Amniotic stem cell (primary cell): Measurements from ENCODE around the gene ZNF488.
A peak's percentile ranks its signal among the peaks of the same experiment; 100 is the strongest.
"Not testable (repeated sequence)": the region's sequence is repeated elsewhere in the genome, so short reads cannot be mapped to it uniquely, and the experiment has no call there.

ENCODE experiments used
- DNase-seq: peaks from one replicate; lab custom pipeline; 2025; lab: John Stamatoyannopoulos, UW

ZNF488 gene, protein sequence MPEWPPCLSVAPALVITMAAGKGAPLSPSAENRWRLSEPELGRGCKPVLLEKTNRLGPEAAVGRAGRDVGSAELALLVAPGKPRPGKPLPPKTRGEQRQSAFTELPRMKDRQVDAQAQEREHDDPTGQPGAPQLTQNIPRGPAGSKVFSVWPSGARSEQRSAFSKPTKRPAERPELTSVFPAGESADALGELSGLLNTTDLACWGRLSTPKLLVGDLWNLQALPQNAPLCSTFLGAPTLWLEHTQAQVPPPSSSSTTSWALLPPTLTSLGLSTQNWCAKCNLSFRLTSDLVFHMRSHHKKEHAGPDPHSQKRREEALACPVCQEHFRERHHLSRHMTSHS

DNA sequence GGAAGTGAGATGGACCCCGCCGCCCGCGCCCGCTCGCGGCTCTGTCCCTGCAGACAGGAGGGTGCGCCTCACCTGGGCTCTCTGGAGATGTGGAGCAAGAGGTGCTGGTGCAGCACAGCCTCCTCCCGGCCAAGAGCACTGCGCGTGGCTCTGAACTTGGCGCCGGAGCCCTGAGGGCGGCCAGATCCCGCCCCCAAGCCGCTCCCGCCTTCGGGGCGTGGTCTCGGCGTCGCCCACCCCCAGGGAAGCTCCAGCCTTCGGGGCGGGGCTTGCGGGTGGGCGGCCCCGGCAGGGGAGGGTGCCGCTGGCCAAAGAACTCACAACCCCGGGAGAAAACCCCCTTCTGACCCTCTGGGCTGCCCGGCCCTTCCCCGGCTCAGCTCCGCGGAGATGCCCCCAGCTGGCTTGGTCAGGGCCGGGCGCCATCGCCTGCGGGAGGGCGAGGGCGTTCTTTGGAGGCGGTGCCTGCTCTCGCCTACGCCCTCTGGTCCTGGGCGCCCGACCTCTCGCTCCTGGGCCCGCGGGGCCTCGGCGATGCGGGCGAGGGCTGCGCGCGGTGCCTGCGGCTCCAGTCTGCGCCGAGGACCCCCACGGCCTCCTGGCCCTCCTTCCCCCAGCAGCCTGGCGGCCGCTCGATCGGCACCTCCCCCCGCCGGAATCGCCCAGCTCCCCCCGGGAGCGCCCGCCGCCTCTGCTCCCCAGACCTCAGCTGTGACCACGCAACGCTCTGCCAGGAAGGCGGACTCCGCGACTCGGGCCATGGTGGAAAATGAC, at the start of gene ZNF488:
TSS of gene ZNF488 (minus strand) at position 146 of the 774 bp plus-strand sequence. CDS start 15,464 bp downstream, outside the sequence.
- DNase-seq, result peak; percentile 16

DNA sequence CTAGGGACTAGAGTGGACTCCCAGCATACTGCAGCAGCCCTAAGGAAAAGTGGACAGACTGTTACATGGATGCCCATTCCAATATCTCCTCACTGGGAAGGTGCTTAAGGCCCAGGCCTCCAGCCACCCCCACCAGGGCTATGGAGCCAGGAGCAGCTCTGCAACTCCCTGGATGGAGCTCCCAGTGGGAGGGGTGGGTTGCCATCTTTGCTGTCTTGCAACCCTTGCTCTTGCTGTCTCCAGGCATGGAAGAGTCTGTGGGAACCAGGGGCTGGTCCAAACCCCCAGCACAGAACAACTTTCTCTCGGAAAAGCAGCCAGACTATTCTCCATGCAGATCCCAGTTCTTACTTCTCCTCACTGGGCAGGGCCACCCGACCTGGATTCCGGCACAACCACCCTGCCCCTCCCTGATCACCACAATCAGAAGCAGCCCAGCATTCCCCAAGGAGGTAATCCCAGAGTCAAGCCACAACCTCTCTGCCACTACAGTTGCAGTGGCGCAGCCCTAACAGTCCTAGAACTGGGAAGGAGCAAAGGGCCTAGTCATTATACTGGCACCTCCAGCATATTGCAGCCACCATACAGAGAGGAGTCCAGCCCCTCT, 41.8 kb upstream of the ZNF488 start:
- DNase-seq, result no peak

DNA sequence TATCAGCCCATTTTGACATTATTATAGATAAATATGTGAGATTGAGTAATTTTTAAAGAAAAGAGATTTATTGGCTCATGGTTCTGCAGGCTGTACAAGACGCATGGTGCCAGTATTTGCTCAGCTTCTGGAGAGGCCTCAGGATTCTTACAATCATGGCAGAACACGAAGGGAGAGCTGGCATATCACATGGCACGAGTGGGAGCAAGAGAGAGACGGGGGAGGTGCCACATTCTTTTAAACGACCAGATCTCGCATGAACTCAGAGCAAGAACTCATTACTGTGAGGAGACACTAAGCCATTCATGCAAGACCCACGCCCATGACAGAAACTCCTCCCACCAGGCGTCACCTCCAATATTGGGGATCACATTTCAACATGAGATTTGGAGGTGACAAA, 40.1 kb upstream of the ZNF488 start:
- no peak for DNase-seq

DNA sequence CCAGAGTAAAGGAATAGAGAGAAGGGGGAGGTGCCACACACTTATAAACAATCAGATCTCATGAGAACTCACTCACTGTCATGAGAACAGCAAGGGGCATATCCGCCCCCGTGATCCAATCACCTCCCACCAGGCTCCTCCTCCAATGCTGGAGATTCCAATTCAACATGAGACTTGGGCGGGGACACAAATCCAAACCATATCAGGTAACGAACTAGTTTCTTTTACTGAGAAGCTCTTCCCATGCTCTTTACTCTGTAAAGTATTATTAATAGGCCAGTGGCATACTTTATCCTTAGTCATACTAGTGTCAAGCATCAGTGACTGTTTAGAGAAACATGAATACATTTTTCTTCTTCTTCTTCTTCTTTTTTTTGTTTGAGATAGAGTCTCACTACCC, 39.4 kb upstream of the ZNF488 start:
- no peak for DNase-seq

DNA sequence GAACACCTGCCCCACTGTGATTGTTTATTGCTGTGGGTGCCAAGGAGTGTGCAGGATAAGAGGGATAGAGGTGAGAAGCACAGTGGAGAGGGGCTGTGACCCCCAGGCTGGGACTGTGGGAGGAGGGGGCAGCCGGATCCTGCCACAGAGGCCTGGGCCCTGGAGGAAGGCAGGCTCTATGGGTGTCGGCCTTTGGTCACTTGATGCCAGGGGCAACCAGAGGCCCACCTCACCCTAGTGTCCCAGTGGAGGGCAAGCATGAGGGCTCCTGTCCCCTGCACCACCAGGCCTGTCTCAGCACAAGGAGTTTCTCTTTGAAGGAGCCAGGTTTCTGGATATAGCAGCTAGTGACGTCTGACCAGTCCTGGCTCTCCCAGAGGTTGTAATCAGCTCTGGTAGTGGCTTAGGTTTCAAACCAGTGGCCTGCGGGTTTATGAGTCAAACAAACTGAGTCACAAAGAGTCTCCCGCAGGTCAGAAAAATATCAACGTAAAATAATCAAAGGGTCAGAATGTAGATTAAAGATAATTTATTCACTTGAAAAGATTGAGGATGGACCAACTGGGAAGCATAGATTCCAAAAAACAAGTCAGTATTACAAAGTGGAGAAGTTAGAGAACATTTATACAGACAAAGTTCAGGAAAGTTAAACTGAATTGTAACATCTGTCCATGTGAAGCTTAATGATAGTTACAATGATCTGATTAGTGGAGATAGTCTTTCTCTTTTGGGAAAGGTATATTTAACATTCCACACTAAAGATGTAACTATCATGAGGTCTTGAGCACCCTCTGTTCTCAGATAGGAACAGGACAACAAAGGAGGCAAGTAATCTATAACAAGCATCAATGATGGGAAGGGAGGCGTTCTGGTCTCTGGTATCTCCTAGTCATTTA, 37.2 kb upstream of the ZNF488 start:
- DNase-seq, result peak; percentile 65

DNA sequence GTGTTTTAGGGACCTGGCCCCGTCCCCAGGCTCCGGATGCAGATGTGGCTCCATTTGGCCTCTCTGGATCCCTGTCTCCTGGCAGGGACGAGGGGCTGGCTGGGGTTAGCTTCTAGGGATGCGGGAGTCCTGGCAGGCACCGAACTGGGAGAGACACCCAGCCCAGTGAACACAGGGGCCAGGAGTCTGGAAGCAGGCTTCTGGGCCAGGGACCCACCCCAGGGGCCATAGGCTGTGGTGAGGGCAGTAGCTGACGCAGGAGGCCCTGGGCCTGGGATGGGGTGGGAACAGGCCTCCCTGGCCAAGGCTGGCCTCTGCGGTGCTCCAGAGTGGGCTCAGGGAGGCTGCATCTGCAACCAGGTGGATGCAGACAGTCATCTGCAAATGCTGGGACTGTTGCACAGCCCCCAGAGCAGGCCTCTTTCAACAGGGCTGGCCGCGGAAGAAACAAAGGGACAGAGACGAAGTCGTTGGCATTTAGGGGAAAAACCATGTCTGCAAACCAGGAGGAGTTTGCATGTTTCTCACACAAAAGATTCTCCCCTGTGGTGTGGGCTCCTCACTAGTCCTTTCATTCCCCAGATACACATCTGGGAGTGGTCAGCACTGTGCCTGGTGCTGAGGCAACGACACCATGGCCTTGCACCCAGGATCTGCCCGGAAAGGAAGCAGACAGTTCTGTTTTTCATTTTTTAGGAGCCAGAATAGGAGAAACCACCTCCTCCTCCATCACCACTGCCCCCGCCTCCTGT, 36.4 kb upstream of the ZNF488 start:
- no peak for DNase-seq

DNA sequence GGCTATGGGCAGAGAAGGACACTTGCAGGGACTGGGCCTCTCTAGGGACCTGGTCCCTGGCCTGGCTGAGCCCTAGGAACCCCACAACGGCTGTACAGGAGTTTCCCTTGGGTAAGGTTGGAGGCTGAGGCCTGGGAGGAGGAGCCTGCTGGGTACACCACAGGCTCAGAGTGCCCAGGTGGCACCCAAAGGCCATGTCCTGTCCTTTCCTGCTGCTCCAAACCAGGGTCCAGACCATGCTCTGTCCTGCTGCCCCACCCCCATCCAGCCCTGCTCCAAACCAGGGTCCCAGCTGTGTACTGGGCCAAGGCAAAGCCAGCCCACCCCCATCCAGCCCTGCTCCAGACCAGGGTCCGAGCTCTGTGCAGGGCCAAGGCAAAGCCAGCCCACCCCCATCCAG, 35.3 kb upstream of the ZNF488 start:
- DNase-seq, result no peak

DNA sequence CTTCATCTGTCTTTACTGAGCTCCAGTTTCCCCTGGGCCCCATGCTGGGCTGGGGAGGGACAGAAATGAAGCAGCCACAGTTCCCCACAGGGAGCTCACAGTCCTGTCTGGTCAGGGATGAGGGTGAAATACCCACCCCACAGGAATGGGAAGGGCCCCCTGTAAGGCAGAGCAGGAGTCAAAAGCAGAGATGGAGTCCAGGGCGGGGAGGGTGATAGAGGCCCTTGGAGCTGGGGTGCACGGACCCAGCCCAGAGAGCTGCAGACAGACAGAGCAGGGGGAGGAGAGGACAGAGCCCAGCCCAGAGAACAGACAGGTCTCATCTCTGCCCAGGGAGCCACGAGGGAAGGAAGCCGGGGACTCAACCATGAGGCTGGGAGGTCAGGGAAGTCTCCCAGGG, 34.9 kb upstream of the ZNF488 start:
- DNase-seq, result no peak

DNA sequence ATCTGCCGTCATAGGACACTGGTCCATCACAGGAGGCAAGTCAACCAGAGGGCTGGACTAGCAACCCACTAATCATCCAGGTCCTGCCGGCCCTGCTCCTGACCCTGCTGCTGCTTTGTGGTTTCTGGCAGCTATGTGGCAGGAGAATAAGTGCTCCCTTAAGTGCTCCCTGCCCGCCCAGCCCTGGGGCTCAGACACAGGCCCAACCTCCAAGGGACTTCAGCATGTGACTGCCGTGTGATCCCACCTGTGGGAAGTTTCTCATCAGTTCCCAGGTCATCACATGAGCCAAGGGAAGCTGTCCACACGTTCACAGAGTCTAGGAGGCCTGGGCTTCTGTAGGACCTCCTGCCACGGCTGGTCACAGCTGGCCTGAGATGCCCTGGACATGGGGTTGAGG, 34.2 kb upstream of the ZNF488 start:
- no peak for DNase-seq

DNA sequence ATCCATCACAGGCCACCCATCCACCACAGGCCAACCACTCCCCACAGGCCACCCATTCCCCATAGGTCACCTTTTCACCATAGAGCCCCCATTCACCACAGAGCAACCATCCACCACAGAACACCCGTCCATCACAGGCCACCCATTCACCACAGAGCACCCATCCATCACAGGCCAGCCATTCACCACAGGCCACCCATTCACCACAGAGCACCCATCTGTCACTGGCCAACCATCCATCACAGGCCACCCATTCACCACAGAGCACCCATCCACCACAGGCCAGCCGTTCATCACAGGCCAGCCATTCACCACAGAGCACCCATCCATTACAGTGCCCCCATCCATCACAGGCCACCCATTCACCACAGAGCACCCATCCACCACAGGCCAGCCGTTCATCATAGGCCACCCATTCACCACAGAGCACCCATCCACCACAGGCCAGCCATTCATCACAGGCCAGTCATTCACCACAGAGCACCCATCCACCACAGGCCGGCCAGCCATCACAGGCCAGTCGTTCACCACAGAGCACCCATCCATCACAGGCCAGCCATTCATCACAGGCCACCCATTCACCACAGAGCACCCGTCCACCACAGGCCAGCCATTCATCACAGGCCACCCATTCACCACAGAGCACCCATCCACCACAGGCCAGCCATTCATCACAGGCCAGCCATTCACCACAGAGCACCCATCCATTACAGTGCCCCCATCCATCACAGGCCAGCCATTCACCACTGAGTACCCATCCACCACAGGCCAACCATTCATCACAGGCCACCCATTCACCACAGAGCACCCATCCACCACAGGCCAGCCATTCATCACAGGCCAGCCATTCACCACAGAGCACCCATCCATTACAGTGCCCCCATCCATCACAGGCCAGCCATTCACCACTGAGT, 32.5 kb upstream of the ZNF488 start:
- not testable (repeated sequence) for DNase-seq

DNA sequence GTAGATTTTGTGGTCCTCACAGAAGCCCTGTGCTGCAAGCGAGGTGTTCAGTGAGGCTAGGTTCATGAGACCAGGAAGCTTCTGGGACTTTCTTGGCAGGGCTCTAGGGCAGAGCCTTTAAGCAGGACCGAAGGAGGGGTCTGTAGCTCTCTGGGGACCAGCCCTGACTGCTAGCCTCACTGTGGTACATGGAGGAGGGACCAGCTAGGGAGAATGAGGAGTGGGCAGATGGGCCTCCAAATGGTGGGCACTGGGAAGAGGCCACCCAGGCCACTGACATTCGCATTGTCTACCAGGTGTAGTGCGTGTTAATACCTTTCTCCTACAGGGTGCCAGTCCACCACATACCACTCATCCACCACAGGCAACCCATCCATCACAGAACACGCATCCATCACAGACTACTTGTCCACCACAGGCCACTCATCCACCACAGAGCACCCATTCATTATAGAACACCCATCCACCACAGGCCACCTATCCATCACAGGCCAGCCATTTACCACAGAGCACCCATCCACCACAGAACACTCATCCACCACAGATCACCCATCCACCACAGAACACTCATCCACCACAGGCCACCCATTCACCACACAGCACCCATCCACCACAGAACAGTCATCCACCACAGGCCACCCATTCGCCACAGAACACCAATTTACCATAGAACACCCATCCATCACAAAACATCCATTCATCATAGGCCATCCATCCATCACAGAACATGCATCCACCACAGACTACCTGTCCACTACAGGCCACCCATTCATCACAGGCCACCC, 31.6 kb upstream of the ZNF488 start:
- DNase-seq, result no peak

DNA sequence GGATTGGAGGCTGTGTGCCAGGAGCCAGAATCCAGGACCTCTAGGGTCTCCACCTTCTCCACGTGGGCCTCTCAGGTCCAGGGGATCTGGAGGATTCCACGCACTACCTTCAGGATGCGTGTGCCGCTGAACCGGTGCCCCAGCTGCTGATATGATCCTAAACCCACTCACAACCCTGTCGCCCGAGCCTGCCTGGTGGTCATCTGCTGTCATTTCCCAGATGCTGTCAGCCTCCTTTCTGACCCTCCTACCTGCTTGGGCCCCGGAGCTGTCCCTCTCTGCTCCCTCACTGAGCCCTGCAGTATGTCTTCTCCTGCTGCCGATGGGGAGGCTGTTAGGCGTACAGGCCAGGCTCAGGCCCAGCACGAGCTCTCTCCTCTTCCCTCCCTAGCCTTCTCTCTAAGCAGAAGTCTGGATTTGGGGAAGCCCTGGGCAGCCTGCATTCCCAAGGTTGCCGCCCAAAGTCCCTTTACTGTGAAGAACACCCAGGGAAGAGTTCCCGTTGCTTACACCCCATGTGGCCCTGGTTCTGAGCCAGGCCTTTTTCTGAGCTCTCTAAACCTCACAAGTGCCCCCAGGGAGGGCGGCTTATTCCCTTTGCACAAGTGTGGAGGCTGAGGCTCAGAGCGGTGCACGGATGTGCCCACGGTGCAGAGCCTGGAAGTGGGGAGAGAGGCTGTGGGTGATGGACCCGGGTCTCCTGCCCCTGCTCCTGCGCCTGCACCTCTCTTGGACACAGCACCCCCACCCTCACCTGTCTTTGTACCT, 30.8 kb upstream of the ZNF488 start:
- no peak for DNase-seq

DNA sequence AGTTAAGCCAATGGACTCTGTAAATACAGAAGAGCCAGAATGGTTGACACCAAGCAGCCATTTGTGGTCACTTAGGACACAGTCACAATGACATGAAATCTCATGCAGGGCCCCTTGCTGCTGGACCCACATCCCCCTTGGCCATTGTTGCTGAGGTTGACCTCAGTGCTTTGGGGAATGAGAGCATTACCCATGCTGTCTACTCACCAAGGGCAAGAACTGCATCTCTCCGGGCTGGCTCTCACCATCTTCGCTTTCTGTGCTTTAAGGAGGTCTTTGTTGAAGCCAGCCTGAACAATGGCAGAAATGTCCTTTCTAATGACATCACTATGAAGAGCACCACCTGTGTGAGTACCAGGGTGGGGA, 30.1 kb upstream of the ZNF488 start:
- DNase-seq, result no peak

DNA sequence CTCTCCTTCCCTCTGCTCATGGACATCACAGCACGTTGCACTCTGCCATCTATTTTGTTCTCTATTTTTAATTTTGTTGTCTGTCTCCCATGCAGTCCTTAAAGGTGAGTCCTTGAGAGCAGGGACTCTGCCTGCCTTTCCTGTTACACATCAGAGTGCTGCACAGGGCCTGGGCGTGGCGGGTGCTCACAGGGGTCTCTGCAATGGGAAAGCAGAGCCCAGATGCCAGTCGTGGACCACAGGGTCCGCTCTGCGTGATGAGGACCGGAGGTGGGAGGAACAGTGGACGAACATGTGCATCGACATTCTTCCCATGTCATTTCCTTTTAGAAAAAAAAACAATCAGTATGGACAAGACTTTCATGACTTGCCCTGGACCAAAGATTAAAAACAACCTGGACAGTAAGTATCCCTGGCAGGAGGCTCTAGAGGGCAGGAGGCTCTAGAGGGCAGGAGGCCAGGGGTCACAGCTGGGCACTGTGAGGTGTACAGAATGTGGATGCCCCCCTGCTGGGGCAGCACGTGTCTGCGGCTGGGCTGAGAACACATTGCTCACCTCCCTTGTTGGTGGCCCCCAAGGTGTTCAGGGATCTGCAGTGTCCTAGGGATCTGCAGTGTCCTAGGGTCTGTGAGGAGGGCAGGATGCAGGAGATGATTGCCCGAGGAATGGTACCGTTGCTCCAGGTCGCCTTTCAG, 29.6 kb upstream of the ZNF488 start:
- DNase-seq, result no peak

DNA sequence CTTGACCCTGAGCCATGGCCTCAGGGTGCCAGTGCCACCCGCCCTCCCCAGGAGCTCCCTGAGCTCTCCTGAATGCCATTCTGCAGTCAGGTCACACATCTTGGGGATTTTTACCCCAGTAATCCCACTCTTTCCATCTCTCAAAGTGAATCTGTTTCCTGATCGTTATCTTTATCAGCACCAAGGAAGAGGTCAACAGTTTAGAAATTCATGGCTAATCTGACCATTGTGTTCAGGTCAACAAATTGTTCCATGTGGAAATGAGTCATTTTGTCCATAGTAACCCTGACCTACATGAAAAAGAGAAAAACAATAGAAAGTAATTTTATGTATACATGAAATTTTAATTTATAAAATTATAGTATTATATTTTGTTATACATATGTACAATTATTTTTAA, 28.8 kb upstream of the ZNF488 start:
- no peak for DNase-seq

DNA sequence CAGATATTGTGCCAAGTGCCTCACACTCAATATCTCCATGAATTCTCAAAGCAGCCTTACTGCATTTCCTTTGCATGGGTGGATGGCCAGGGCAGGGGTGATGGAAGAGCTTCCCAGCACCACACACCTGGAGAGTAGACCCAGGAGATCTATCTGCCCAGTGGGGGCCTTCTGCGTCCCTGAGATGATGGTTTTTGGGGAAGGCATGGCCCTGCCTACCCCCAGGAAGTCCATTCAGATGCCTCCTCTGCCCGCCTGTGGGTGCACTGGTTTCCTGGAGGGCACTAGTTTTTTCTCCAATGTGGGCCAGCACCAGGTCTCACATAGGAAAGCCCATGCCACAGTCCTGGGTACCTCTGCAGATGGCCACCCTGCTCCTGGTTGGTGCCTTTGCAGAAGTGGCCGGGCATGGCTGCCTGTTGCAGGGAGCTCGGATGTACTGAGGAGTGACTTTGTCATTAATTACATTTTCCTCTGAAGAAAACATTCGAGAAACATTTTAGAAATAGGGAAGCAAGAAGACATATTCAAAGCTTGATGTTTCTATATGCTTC, 28.2 kb upstream of the ZNF488 start:
- no peak for DNase-seq

DNA sequence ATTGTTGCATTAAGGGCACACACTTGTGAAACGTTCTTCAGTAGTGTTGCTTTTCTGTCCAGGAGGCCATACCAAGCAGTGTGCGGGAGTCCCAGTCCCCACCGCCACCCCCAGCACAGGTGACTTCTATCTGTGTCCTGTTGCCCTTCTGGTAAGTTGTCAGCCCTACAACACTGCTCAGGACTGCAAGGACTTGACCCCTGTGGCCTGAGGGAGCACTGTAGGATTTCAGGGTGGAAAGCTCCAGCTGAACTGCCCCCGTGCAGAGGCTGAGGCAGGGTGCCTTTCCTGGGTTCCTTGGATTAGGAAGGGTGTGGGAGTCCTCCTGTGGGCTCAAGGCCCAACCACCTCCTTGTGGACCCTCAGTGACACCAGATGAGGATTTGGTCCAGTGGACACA, 26.8 kb upstream of the ZNF488 start:
- DNase-seq, result no peak

DNA sequence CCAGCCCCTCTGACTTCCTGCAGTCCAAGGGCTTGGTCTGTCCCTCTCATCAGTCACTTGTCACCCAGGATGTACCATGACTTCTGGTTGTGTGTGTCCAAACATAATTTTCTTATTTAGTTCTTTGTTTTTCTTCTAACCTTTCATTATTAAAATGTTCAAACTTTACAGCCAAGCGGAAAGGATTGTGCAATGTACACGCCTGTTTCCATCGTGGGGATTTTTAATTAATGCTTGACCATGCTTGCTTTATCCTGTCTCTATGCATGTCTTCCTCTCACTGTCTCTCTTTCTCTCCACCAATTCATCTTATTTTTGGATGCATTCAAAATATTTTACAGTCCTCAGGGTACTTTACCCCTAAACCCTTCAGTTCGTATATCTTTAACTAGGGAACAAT, 26.2 kb upstream of the ZNF488 start:
- no peak for DNase-seq
